Measurements from ENCODE around the gene VEGFA.

Gene VEGFA

GRCh38 chr6:43798688-43799444 lies 28.9 kb downstream of the VEGFA start:
- DNase-seq (ENCODE audit: extremely low read depth, low read depth) = peak; percentile 20
- TF ChIP-seq CTCF (IDR thresholded peaks at IDR 0.05; ENCODE audit: low read depth, low read length) = no peak

GRCh38 chr6:43799551-43800297 lies 29.7 kb downstream of the VEGFA start:
- no peak for DNase-seq (ENCODE audit: extremely low read depth, low read depth)
- no peak for TF ChIP-seq CTCF (IDR thresholded peaks at IDR 0.05; ENCODE audit: low read depth, low read length)

- DNase-seq (ENCODE audit: extremely low read depth, low read depth) = no peak
- TF ChIP-seq CTCF (IDR thresholded peaks at IDR 0.05; ENCODE audit: low read depth, low read length) = no peak
These were observed 30.2 kb downstream of the VEGFA start for GRCh38 chr6:43800298-43800623.

- no peak for DNase-seq (ENCODE audit: extremely low read depth, low read depth)
- TF ChIP-seq CTCF (IDR thresholded peaks at IDR 0.05; ENCODE audit: low read depth, low read length) = no peak
These were observed 30.9 kb downstream of the VEGFA start for GRCh38 chr6:43800746-43801494.

- no peak for TF ChIP-seq CTCF (IDR thresholded peaks at IDR 0.05; ENCODE audit: low read depth, low read length)
These were observed 31.6 kb downstream of the VEGFA start for GRCh38 chr6:43801495-43802181.

GRCh38 chr6:43803055-43803782 lies 33.2 kb downstream of the VEGFA start:
- DNase-seq (ENCODE audit: extremely low read depth, low read depth) = no peak

More at GRCh38 chr6:43801495-43802181, 31.6 kb downstream of the VEGFA start:
- no peak for DNase-seq (ENCODE audit: extremely low read depth, low read depth)

More at GRCh38 chr6:43803055-43803782, 33.2 kb downstream of the VEGFA start:
- TF ChIP-seq CTCF (IDR thresholded peaks at IDR 0.05; ENCODE audit: low read depth, low read length) = no peak

All from AG09319 (cell line).